HUES48 (cell line): ENCODE results near the gene CPED1.
"Not testable (repeated sequence)": the region's sequence is repeated elsewhere in the genome, so short reads cannot be mapped to it uniquely, and the experiment has no call there.

Experiments used
- H3K27ac ChIP-seq: one replicate; pipeline ENCODE4 v1.7.0; 2013; ENCODE audit warnings: low read depth, low read length, inconsistent platforms
- H3K27me3 ChIP-seq: 2 replicates; pipeline ENCODE4 v1.6.1; 2013; ENCODE audit warnings: mild to moderate bottlenecking, low read length; ENCODE audit not compliant: control insufficient read depth, insufficient read depth
- H3K36me3 ChIP-seq: 2 replicates; pipeline ENCODE4 v1.6.1; 2013; ENCODE audit warnings: low read length; ENCODE audit not compliant: control insufficient read depth, insufficient read depth
- H3K4me1 ChIP-seq: 2 replicates; pipeline ENCODE4 v1.6.1; 2013; ENCODE audit warnings: mild to moderate bottlenecking, low read length; ENCODE audit not compliant: control insufficient read depth, insufficient read depth
- H3K4me3 ChIP-seq: 2 replicates; pipeline ENCODE4 v1.5.1; 2013; ENCODE audit warnings: mild to moderate bottlenecking, low read depth, low read length
- H3K9ac ChIP-seq: 2 replicates; pipeline ENCODE4 v1.6.1; 2013; ENCODE audit warnings: mild to moderate bottlenecking, low read depth, low read length, moderate library complexity
- H3K9me3 ChIP-seq: 2 replicates; pipeline ENCODE4 v1.6.1; 2013; ENCODE audit warnings: low read length; ENCODE audit not compliant: control insufficient read depth, insufficient read depth

The CPED1 gene

DNA sequence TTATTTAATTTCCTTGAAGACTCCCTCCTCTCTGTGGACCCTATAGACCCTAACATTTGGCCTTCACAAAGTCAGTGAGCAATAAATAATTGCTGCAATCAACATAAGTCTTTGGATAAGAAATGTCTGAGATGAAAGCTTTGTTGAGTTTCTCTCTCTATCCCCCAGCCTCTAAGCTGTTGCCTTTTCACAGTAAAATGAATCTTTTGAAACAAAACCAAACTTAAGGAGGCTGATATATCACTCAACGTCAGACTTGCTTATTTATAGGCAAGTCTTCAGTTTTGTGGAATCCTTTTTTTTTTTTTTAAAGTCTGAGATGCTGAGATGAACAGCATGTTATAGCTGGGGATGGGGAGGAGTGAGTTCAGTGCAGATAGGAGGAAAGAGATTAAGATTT lies 10.0 kb downstream of the CPED1 start:
- Histone ChIP-seq H3K36me3 (no peaks in the 10 kb centered on the region), H3K27ac (no peak overlapping the region), H3K4me3 (no peak overlapping the region), H3K27me3 (no peaks in the 10 kb centered on the region), H3K4me1 (peaks cover 4% of the 10 kb centered on the region; the same call in 1 of the 2 replicates), H3K9me3 (no peaks in the 10 kb centered on the region), H3K9ac (no peak overlapping the region)

- no peaks in the 10 kb centered on the region for H3K9me3 ChIP-seq
- H3K36me3 ChIP-seq = no peaks in the 10 kb centered on the region
- no peak overlapping the region for H3K9ac ChIP-seq
- no peak overlapping the region for H3K4me3 ChIP-seq
- H3K27me3 ChIP-seq = no peaks in the 10 kb centered on the region
- no peak overlapping the region for H3K27ac ChIP-seq
- peaks cover 4% of the 10 kb centered on the region; the same call in 1 of the 2 replicates for H3K4me1 ChIP-seq
Measured at GRCh38 chr7:120998996-120999565, 10.6 kb downstream of the CPED1 start.

DNA sequence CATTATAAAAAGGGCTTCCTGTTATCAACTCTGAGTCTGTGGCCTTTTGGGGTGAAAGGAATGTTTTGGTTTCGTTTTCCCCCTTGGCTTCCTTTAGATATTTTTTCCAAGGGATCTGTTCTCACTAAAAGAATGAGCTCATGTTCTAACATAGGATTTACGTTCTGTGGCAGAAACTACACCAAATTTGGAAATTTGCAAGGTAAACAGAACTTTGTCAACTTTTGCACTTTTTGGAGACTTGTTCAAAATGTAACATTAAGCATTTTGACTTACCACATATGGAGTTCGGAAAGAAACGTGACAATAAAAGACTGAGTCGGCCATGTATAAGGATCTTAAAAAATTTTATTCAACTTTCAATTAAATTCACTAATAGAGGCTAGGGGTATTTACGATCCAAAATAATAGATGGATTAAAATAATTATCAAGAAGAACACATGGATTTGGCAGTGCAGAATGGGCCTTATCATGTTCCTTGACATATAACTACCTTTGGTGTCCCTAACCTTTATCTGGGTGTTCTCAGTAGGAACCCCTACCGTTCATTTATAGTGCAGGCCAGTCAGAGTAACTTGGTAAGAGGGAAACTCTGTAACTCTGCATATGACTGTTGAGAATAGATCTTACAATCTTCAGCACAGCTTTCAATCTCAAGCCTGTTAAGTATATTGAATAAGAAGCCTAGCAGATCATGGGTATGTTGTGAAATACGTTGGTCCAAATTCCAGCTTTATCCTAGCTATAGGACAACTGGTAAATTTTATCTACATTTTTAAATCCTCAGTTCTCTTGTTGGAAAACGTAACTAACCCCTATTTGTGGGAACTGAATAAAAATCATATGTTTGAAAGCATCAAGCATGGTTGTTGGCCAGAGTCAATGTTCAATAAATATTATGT lies 11.8 kb downstream of the CPED1 start:
- H3K4me1 ChIP-seq = peaks cover 4% of the 10 kb centered on the region; the same call in 1 of the 2 replicates
- H3K9ac ChIP-seq = no peak overlapping the region
- no peaks in the 10 kb centered on the region for H3K9me3 ChIP-seq
- H3K36me3 ChIP-seq = no peaks in the 10 kb centered on the region
- no peaks in the 10 kb centered on the region for H3K27me3 ChIP-seq
- H3K4me3 ChIP-seq = no peak overlapping the region
- H3K27ac ChIP-seq = no peak overlapping the region

GRCh38 chr7:121001234-121001906 lies 12.9 kb downstream of the CPED1 start:
- Histone ChIP-seq H3K4me3 (no peak overlapping the region), H3K27me3 (no peaks in the 10 kb centered on the region), H3K4me1 (peaks cover 4% of the 10 kb centered on the region; the same call in 1 of the 2 replicates), H3K9ac (no peak overlapping the region), H3K27ac (no peak overlapping the region), H3K9me3 (no peaks in the 10 kb centered on the region), H3K36me3 (no peaks in the 10 kb centered on the region)

GRCh38 chr7:121002048-121002756 lies 13.7 kb downstream of the CPED1 start:
- Histone ChIP-seq H3K4me1 (peaks cover 10% of the 10 kb centered on the region; the same call in 1 of the 2 replicates), H3K27ac (no peak overlapping the region), H3K9ac (no peak overlapping the region), H3K4me3 (no peak overlapping the region), H3K36me3 (no peaks in the 10 kb centered on the region), H3K9me3 (no peaks in the 10 kb centered on the region), H3K27me3 (no peaks in the 10 kb centered on the region)

DNA sequence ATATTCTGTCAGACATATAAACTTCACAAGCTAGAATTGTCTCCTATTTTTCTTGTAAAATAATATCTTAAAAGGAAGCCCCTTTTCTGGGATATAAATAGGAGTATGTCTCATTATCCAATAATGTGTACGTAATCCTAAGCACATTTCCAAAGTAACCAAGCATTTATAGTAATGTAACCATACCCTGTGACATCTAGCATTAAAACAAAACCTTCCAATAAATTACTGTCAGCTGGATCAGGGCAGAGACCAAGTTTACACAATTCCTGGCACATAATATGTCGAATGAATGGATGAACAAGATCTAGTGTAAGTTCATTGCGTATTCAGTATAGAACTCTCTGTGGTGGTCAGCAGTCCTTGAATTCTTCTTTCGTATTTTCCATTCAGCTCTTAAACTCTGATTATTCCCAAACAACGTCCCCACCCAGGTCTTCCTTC lies 14.3 kb downstream of the CPED1 start:
- Histone ChIP-seq H3K9me3 (no peaks in the 10 kb centered on the region), H3K4me3 (no peak overlapping the region), H3K27ac (no peak overlapping the region), H3K36me3 (no peaks in the 10 kb centered on the region), H3K9ac (no peak overlapping the region), H3K4me1 (peaks cover 11% of the 10 kb centered on the region; the same call in 1 of the 2 replicates), H3K27me3 (no peaks in the 10 kb centered on the region)

DNA sequence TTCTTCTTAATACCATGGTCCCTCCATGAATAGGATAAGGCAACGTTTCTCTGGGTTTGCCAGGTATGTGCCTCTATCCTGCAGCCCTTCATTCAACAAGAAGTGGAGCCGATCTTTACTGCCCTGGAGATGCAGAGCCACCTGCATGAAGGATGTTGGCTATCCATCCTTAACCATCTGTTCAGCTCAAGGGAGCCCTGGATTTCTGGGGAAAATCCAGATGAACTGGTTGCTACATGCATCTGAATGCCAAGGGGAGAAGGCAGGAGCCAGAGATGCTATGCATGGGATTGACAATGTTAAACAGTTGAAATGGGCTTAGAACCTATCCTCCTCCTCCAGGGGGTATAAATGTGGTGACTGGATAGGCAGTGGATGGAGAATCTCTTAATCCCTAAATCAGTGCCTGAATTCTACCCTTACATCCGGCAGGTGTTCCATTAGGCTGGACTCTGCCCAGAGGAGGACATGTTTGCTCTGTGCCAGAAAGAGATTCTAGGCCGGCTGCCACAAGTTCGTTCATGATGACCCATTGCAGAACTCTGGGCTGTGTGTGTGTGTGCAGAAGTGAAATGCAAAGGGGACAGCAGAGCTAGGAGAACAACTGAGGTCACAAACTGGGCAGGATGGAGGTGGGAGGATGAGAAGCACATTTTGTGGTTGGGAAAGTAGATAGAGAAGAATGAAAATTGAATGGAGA lies 15.6 kb downstream of the CPED1 start:
- no peaks in the 10 kb centered on the region for H3K27me3 ChIP-seq
- no peak overlapping the region for H3K27ac ChIP-seq
- peaks cover 11% of the 10 kb centered on the region; the same call in 1 of the 2 replicates for H3K4me1 ChIP-seq
- H3K36me3 ChIP-seq = no peaks in the 10 kb centered on the region
- H3K9me3 ChIP-seq = no peaks in the 10 kb centered on the region
- no peak overlapping the region for H3K4me3 ChIP-seq
- H3K9ac ChIP-seq = no peak overlapping the region

- not testable (repeated sequence) for H3K27ac ChIP-seq, H3K9ac ChIP-seq, H3K4me3 ChIP-seq, H3K27me3 ChIP-seq, H3K36me3 ChIP-seq, H3K9me3 ChIP-seq
- peaks cover 11% of the 10 kb centered on the region; the same call in 1 of the 2 replicates for H3K4me1 ChIP-seq
Measured at GRCh38 chr7:121005058-121005457, 16.5 kb downstream of the CPED1 start.

DNA sequence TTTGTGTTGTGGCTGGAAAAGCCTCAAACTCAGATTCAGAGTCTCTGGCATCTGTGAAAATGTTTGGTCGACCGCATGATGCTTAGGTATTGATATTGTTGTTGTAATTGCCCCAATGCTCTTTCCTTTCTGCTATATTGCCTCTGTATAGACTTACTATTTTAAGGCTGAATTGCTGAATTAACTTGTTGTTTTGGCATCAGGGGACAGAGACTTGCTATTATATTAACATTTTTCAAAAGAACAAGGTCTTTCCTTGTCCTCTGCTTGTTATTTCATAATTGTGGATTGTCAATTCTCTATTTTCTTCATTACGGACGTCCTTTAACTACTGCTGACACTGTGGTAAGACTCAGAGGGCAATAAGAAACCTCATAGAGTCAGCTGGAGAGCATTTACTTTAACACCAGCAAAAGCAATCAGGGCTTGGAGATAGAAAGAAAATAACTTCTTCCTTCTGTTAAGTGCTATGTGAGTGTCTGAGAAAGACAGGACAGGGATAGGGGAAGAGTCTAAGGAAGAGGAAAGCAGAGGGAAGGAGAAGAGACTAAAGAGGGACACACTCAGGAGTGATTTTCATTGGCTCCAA lies 17.6 kb downstream of the CPED1 start:
- no peak overlapping the region for H3K9ac ChIP-seq
- H3K4me3 ChIP-seq = no peak overlapping the region
- H3K27me3 ChIP-seq = no peaks in the 10 kb centered on the region
- H3K27ac ChIP-seq = no peak overlapping the region
- no peaks in the 10 kb centered on the region for H3K36me3 ChIP-seq
- H3K9me3 ChIP-seq = no peaks in the 10 kb centered on the region
- peaks cover 11% of the 10 kb centered on the region; the same call in 1 of the 2 replicates for H3K4me1 ChIP-seq
